ENCODE measurements around the gene BABAM2. TPM values are rescaled to one million over a fixed set of nuclear protein-coding genes. Genes with fewer than 3 reads are reported as not detected.

BABAM2 gene
- total RNA-seq, 1 donor from 2014 or later = 34.6 TPM

GRCh38 chr2:27953077-27953476 lies 62.5 kb downstream of the BABAM2 start:
- Histone ChIP-seq H3K4me3 (no peak overlapping the region), H3K9me3 (ENCODE audit: low read depth) (no peaks in the 10 kb centered on the region), H3K79me2 (ENCODE audit: low read depth) (no peaks in the 10 kb centered on the region), H3K4me2 (no peak overlapping the region), H3K9ac (no peak overlapping the region), H2AFZ (replicated peaks) (no peak overlapping the region), H3K27ac (no peak overlapping the region), H3K27me3 (no peaks in the 10 kb centered on the region), H3K36me3 (no peaks in the 10 kb centered on the region), H3F3A (ENCODE audit: low read depth) (no peaks in the 10 kb centered on the region), H3K4me1 (peaks cover 2% of the 10 kb centered on the region), H4K20me1 (ENCODE audit: low read depth) (no peaks in the 10 kb centered on the region)
- TF ChIP-seq CTCF (IDR thresholded peaks at IDR 0.05) (no peak), EZH2 (IDR thresholded peaks at IDR 0.05) (no peak)
- no peak for DNase-seq (ENCODE audit: low spot score)
- H3K36me3 Mint-ChIP-seq = no peaks in the 10 kb centered on the region
- peaks cover 7% of the 10 kb centered on the region for H3K9me3 Mint-ChIP-seq
- H3K27me3 Mint-ChIP-seq (ENCODE audit: insufficient read depth, low read depth) = no peaks in the 10 kb centered on the region
- H3K4me1 Mint-ChIP-seq = no peaks in the 10 kb centered on the region
- no peak overlapping the region for H3K4me3 Mint-ChIP-seq
- no peak overlapping the region for H3K27ac Mint-ChIP-seq

- Mint-ChIP-seq H3K27ac (no peak overlapping the region), H3K27me3 (ENCODE audit: insufficient read depth, low read depth) (no peaks in the 10 kb centered on the region), H3K4me3 (no peak overlapping the region), H3K4me1 (peaks cover 6% of the 10 kb centered on the region), H3K36me3 (no peaks in the 10 kb centered on the region), H3K9me3 (peaks cover 7% of the 10 kb centered on the region)
- Histone ChIP-seq H3K27me3 (no peaks in the 10 kb centered on the region), H4K20me1 (ENCODE audit: low read depth) (peaks cover 2% of the 10 kb centered on the region), H3K4me2 (no peak overlapping the region), H3F3A (ENCODE audit: low read depth) (peaks cover 6% of the 10 kb centered on the region), H3K79me2 (ENCODE audit: low read depth) (no peaks in the 10 kb centered on the region), H3K9me3 (ENCODE audit: low read depth) (no peaks in the 10 kb centered on the region), H3K4me1 (peaks cover 14% of the 10 kb centered on the region), H3K4me3 (no peak overlapping the region), H3K9ac (no peak overlapping the region), H2AFZ (replicated peaks) (no peak overlapping the region), H3K27ac (no peak overlapping the region), H3K36me3 (no peaks in the 10 kb centered on the region)
- DNase-seq (ENCODE audit: low spot score) = no peak
- TF ChIP-seq EZH2 (IDR thresholded peaks at IDR 0.05) = no peak
Observed at GRCh38 chr2:27954221-27954673, 63.7 kb downstream of the BABAM2 start.

GRCh38 chr2:27954771-27955383 lies 64.3 kb downstream of the BABAM2 start:
- Histone ChIP-seq H3K27ac (no peak overlapping the region), H3K27me3 (no peaks in the 10 kb centered on the region), H3K4me1 (peaks cover 20% of the 10 kb centered on the region), H4K20me1 (ENCODE audit: low read depth) (peaks cover 3% of the 10 kb centered on the region), H3K36me3 (no peaks in the 10 kb centered on the region), H3K9ac (no peak overlapping the region), H3K4me2 (no peak overlapping the region), H3F3A (ENCODE audit: low read depth) (peaks cover 6% of the 10 kb centered on the region), H2AFZ (replicated peaks) (no peak overlapping the region), H3K4me3 (no peak overlapping the region), H3K9me3 (ENCODE audit: low read depth) (no peaks in the 10 kb centered on the region), H3K79me2 (ENCODE audit: low read depth) (no peaks in the 10 kb centered on the region)
- H3K27me3 Mint-ChIP-seq (ENCODE audit: insufficient read depth, low read depth) = no peaks in the 10 kb centered on the region
- H3K4me1 Mint-ChIP-seq = peaks cover 12% of the 10 kb centered on the region
- no peak overlapping the region for H3K4me3 Mint-ChIP-seq
- H3K36me3 Mint-ChIP-seq = no peaks in the 10 kb centered on the region
- no peak overlapping the region for H3K27ac Mint-ChIP-seq
- H3K9me3 Mint-ChIP-seq = peaks cover 7% of the 10 kb centered on the region
- TF ChIP-seq EZH2 (IDR thresholded peaks at IDR 0.05) (no peak), EZH2phosphoT487 (IDR thresholded peaks at IDR 0.05) (no peak), CTCF (IDR thresholded peaks at IDR 0.05) (no peak)
- DNase-seq (ENCODE audit: low spot score) = no peak

- Histone ChIP-seq H2AFZ (replicated peaks) (no peak overlapping the region), H4K20me1 (ENCODE audit: low read depth) (peaks cover 3% of the 10 kb centered on the region), H3K9me3 (ENCODE audit: low read depth) (no peaks in the 10 kb centered on the region), H3K4me2 (no peak overlapping the region), H3K9ac (no peak overlapping the region), H3K4me3 (no peak overlapping the region), H3K4me1 (peaks cover 25% of the 10 kb centered on the region), H3K27ac (no peak overlapping the region), H3F3A (ENCODE audit: low read depth) (peaks cover 10% of the 10 kb centered on the region), H3K36me3 (no peaks in the 10 kb centered on the region), H3K27me3 (no peaks in the 10 kb centered on the region), H3K79me2 (ENCODE audit: low read depth) (no peaks in the 10 kb centered on the region)
- Mint-ChIP-seq H3K27ac (no peak overlapping the region), H3K4me3 (no peak overlapping the region), H3K9me3 (peaks cover 7% of the 10 kb centered on the region), H3K36me3 (no peaks in the 10 kb centered on the region), H3K4me1 (peaks cover 19% of the 10 kb centered on the region), H3K27me3 (ENCODE audit: insufficient read depth, low read depth) (no peaks in the 10 kb centered on the region)
- TF ChIP-seq CTCF (IDR thresholded peaks at IDR 0.05) (no peak), EZH2 (IDR thresholded peaks at IDR 0.05) (no peak)
- DNase-seq (ENCODE audit: low spot score) = no peak
Observed at GRCh38 chr2:27955384-27956161, 65.0 kb downstream of the BABAM2 start.

All from neural progenitor cell (in vitro differentiated cells).